Measurements from ENCODE around the gene SLAMF6. TPM values are rescaled to one million over a fixed set of nuclear protein-coding genes. Genes with fewer than 3 reads are reported as not detected.

SLAMF6 gene
- total and polyA plus RNA-seq, 7 experiments from 2014 or later, result 17.8 to 62.6 (median 42.3) TPM

- POLR2A ChIA-PET, result interaction anchor here (0.7 to 6.0 kb wide), 4 partner anchors 8 to 16 kb away, joined by 3 to 33 read pairs (median 4); no protein-coding TSS in a partner anchor
- peaks cover 15 to 60% (median 29%) of the 10 kb centered on the region in 5 donors for H3K36me3 Mint-ChIP-seq
- Histone ChIP-seq H3K9me3 (ENCODE audit: control insufficient read depth in 2 of 3, low read length in 3 of 3) (peaks cover 0 to 5% (median 0%) of the 10 kb centered on the region in 3 experiments), H3K27me3 (ENCODE audit: control insufficient read depth in 2 of 2, insufficient read depth in 2 of 2, low read length in 2 of 2) (no peaks in the 10 kb centered on the region), H3K4me1 (ENCODE audit: control insufficient read depth in 2 of 2, insufficient read depth in 2 of 2, low read length in 2 of 2) (peaks cover 36 to 64% of the 10 kb centered on the region in 2 donors), H3K27ac (ENCODE audit: low read depth, low read length) (no peak overlapping the region), H3K4me3 (ENCODE audit: low read length) (peak overlapping the region; percentile 42), H3K36me3 (ENCODE audit: control insufficient read depth in 2 of 3, insufficient read depth in 3 of 3, low read length in 3 of 3) (peaks cover 0 to under 1% (median under 1%) of the 10 kb centered on the region in 3 experiments)
- no peaks in the 10 kb centered on the region for H3K27me3 Mint-ChIP-seq
- intact Hi-C loops (cut with micrococcal nuclease), result no loop called here
- no peak for DNase-seq
- ATAC-seq, result no peak
- H3K9me3 Mint-ChIP-seq, result peaks cover 0 to 39% (median 9%) of the 10 kb centered on the region in 11 donors
- H3K27ac Mint-ChIP-seq, result peak overlapping the region; percentile 8 to 97 (median 81)
- H3K4me1 Mint-ChIP-seq, result peaks cover 33 to 67% (median 57%) of the 10 kb centered on the region in 7 donors
- H3K4me3 Mint-ChIP-seq, result peak overlapping the region in 9 of 10 donors; percentile 22 to 90 (median 70)
- CTCF ChIA-PET, result interaction anchor here (0.7 kb wide), 1 partner anchor 14 kb away, joined by 3 read pairs; no protein-coding TSS in a partner anchor
Measured at GRCh38 chr1:160558660-160559380, 35.8 kb upstream of the SLAMF6 start.

DNA sequence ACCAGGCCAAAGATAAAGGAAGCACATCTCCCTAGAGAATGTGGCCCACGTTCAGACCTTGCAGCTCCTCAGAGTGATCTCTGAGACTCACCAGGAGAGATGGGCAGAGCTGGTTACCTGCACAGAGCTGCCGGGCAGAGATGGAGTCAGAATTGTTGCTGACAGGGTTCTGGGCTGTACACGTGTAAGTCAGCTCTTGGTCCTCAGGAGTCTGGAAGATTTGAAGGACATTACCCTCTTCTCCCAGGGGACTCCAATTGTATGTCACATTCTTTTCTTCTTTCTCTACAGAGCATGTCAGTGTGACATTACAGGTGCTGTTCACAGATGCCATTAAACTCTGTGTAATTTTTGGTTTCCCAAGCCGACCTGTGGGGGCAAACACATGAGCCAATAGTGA is 30.7 kb upstream of the SLAMF6 start:
- Mint-ChIP-seq H3K27me3 (no peaks in the 10 kb centered on the region), H3K4me1 (peaks cover 7 to 27% (median 25%) of the 10 kb centered on the region in 7 donors), H3K36me3 (peaks cover 21 to 49% (median 37%) of the 10 kb centered on the region in 5 donors), H3K9me3 (peaks cover 0 to 4% (median 0%) of the 10 kb centered on the region in 11 donors), H3K27ac (peak overlapping the region in 6 of 9 donors; percentile 12 to 50 (median 24)), H3K4me3 (no peak overlapping the region)
- Histone ChIP-seq H3K4me3 (ENCODE audit: low read length) (no peak overlapping the region), H3K4me1 (ENCODE audit: control insufficient read depth in 2 of 2, insufficient read depth in 2 of 2, low read length in 2 of 2) (peaks cover 9 to 30% of the 10 kb centered on the region in 2 donors), H3K27me3 (ENCODE audit: control insufficient read depth in 2 of 2, insufficient read depth in 2 of 2, low read length in 2 of 2) (no peaks in the 10 kb centered on the region), H3K36me3 (ENCODE audit: control insufficient read depth in 2 of 3, insufficient read depth in 3 of 3, low read length in 3 of 3) (peaks cover 0 to 34% (median 22%) of the 10 kb centered on the region in 3 experiments), H3K27ac (ENCODE audit: low read depth, low read length) (no peak overlapping the region), H3K9me3 (ENCODE audit: control insufficient read depth in 2 of 3, low read length in 3 of 3) (no peaks in the 10 kb centered on the region)
- ATAC-seq (no peak), DNase-seq (no peak)
- ChIA-PET POLR2A (interaction anchor here (1.6 to 6.0 kb wide), 3 partner anchors 10 to 23 kb away, joined by 7 to 33 read pairs (median 9); no protein-coding TSS in a partner anchor), CTCF (interaction anchor here (3.5 kb wide), 1 partner anchor 12 kb away, joined by 14 read pairs; no protein-coding TSS in a partner anchor)
- intact Hi-C loops (cut with micrococcal nuclease), result no loop called here

DNA sequence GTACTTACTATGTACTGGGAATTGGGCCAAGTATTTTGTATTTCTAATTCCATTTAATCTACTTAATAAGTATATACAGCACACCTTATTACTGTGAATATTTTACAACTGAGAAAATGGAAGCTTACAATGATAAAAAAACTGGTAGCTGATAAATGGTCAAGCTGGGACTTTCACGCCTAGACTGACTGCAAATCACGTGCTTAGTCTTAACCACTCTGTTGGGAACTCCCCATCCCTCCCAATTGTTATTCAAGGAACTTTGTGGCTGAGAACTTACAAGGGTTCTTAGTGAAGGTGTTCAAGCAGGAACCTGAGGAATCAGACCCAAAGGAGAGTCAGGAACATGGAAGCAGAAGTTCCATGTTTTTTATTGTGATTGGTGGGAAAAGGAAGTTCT is 29.4 kb upstream of the SLAMF6 start:
- no peaks in the 10 kb centered on the region for H3K27me3 ChIP-seq (ENCODE audit: control insufficient read depth in 2 of 2, insufficient read depth in 2 of 2, low read length in 2 of 2)
- Mint-ChIP-seq H3K4me1 (peaks cover 4 to 20% (median 18%) of the 10 kb centered on the region in 7 donors), H3K27me3 (no peaks in the 10 kb centered on the region), H3K9me3 (no peaks in the 10 kb centered on the region), H3K27ac (peak overlapping the region in 3 of 9 donors; percentile 8 to 33 (median 22)), H3K4me3 (no peak overlapping the region), H3K36me3 (peaks cover 19 to 52% (median 43%) of the 10 kb centered on the region in 5 donors)
- ChIA-PET CTCF (interaction anchor here (0.6 to 1.4 kb wide), 5 partner anchors 10 to 56 kb away, joined by 3 to 5 read pairs (median 3); no protein-coding TSS in a partner anchor), POLR2A (interaction anchor here (0.9 to 1.8 kb wide), 3 partner anchors 11 to 68 kb away, joined by 4 to 9 read pairs (median 7); no protein-coding TSS in a partner anchor)
- H3K4me1 ChIP-seq (ENCODE audit: control insufficient read depth in 2 of 2, insufficient read depth in 2 of 2, low read length in 2 of 2), result peaks cover 5 to 18% of the 10 kb centered on the region in 2 donors
- ATAC-seq (no peak), DNase-seq (no peak)
- no peaks in the 10 kb centered on the region for H3K9me3 ChIP-seq (ENCODE audit: control insufficient read depth in 2 of 3, low read length in 3 of 3)
- intact Hi-C loops (cut with micrococcal nuclease), result no loop called here
- H3K36me3 ChIP-seq (ENCODE audit: control insufficient read depth in 2 of 3, insufficient read depth in 3 of 3, low read length in 3 of 3), result peaks cover 0 to 40% (median 27%) of the 10 kb centered on the region in 3 experiments
- no peak overlapping the region for H3K4me3 ChIP-seq (ENCODE audit: low read length)
- H3K27ac ChIP-seq (ENCODE audit: low read depth, low read length), result no peak overlapping the region

GRCh38 chr1:160550572-160551034 is 27.5 kb upstream of the SLAMF6 start:
- H3K4me1 Mint-ChIP-seq, result peaks cover 6 to 23% (median 17%) of the 10 kb centered on the region in 7 donors
- H3K27me3 ChIP-seq (ENCODE audit: control insufficient read depth in 2 of 2, insufficient read depth in 2 of 2, low read length in 2 of 2), result no peaks in the 10 kb centered on the region
- POLR2A ChIA-PET, result interaction anchor here (1.2 kb wide), 1 partner anchor 17 kb away, joined by 3 read pairs; no protein-coding TSS in a partner anchor

GRCh38 chr1:160549665-160550006 is 26.6 kb upstream of the SLAMF6 start:
- H3K4me3 Mint-ChIP-seq, result no peak overlapping the region
- peaks cover 22 to 52% (median 44%) of the 10 kb centered on the region in 5 donors for H3K36me3 Mint-ChIP-seq
- H3K4me1 Mint-ChIP-seq, result peaks cover 9 to 30% (median 23%) of the 10 kb centered on the region in 7 donors
- Histone ChIP-seq H3K27ac (ENCODE audit: low read depth, low read length) (no peak overlapping the region), H3K9me3 (ENCODE audit: control insufficient read depth in 2 of 3, low read length in 3 of 3) (no peaks in the 10 kb centered on the region), H3K4me1 (ENCODE audit: control insufficient read depth in 2 of 2, insufficient read depth in 2 of 2, low read length in 2 of 2) (peaks cover 7 to 10% of the 10 kb centered on the region in 2 donors), H3K4me3 (ENCODE audit: low read length) (no peak overlapping the region), H3K27me3 (ENCODE audit: control insufficient read depth in 2 of 2, insufficient read depth in 2 of 2, low read length in 2 of 2) (no peaks in the 10 kb centered on the region), H3K36me3 (ENCODE audit: control insufficient read depth in 2 of 3, insufficient read depth in 3 of 3, low read length in 3 of 3) (peaks cover 0 to 47% (median 36%) of the 10 kb centered on the region in 3 experiments)
- peak overlapping the region in 3 of 9 donors; percentile 17 to 45 (median 24) for H3K27ac Mint-ChIP-seq
- no peak for ATAC-seq
- no peak for DNase-seq
- no peaks in the 10 kb centered on the region for H3K27me3 Mint-ChIP-seq
- no peaks in the 10 kb centered on the region for H3K9me3 Mint-ChIP-seq
- POLR2A ChIA-PET, result interaction anchor here (1.3 kb wide), 1 partner anchor 12 kb away, joined by 6 read pairs; no protein-coding TSS in a partner anchor
- intact Hi-C loops (cut with micrococcal nuclease), result loop anchor here (1.0 kb wide), 1 partner anchor 58 kb away; no protein-coding TSS in a partner anchor
- CTCF ChIA-PET, result interaction anchor here (1.1 to 4.3 kb wide), 3 partner anchors 12 to 63 kb away, joined by 3 to 35 read pairs (median 3); no protein-coding TSS in a partner anchor

More at GRCh38 chr1:160550572-160551034, 27.5 kb upstream of the SLAMF6 start:
- Mint-ChIP-seq H3K9me3 (no peaks in the 10 kb centered on the region), H3K27ac (peak overlapping the region in 3 of 9 donors; percentile 29 to 69 (median 65)), H3K36me3 (peaks cover 22 to 50% (median 45%) of the 10 kb centered on the region in 5 donors), H3K27me3 (no peaks in the 10 kb centered on the region), H3K4me3 (no peak overlapping the region)
- intact Hi-C loops (cut with micrococcal nuclease), result loop anchor here (1.0 kb wide), 1 partner anchor 57 kb away; no protein-coding TSS in a partner anchor
- H3K36me3 ChIP-seq (ENCODE audit: control insufficient read depth in 2 of 3, insufficient read depth in 3 of 3, low read length in 3 of 3), result peaks cover 0 to 47% (median 36%) of the 10 kb centered on the region in 3 experiments
- H3K4me3 ChIP-seq (ENCODE audit: low read length), result no peak overlapping the region
- peaks cover 2 to 5% of the 10 kb centered on the region in 2 donors for H3K4me1 ChIP-seq (ENCODE audit: control insufficient read depth in 2 of 2, insufficient read depth in 2 of 2, low read length in 2 of 2)
- DNase-seq (peak in 5 of 9 donors; percentile 25 to 53 (median 40)), ATAC-seq (peak; percentile 64)
- no peaks in the 10 kb centered on the region for H3K9me3 ChIP-seq (ENCODE audit: control insufficient read depth in 2 of 3, low read length in 3 of 3)
- no peak overlapping the region for H3K27ac ChIP-seq (ENCODE audit: low read depth, low read length)
- CTCF ChIA-PET, result interaction anchor here (1.0 to 1.3 kb wide), 3 partner anchors 11 to 122 kb away, joined by 3 to 6 read pairs (median 3); no protein-coding TSS in a partner anchor
